Gastrocnemius medialis (tissue), 4 donors: ENCODE measurements around the gene HMG20A.

Experiments used
- CTCF ChIP-seq, 5 experiments: fragments of 450-650 bp in 3 of 5; fragments of 200-600 bp in 2 of 5; sonication (generic) in 2 of 5; IDR thresholded peaks in 4 of 5; conservative IDR thresholded peaks in 1 of 5; 1 replicate in 4 of 5; 2 replicates in 1 of 5; pipeline ENCODE4 v1.5.1; 2016 to 2019; ENCODE audit warnings: antibody characterized with exemption in 5 of 5, mild to moderate bottlenecking in 3 of 5, moderate library complexity in 3 of 5
- POLR2A ChIP-seq, 2 donors: fragments of 450-650 bp; IDR thresholded peaks; one replicate each; pipeline ENCODE4 v1.6.1; 2017; ENCODE audit warnings: antibody characterized with exemption in 2 of 2, mild to moderate bottlenecking in 2 of 2, moderate library complexity in 2 of 2

GRCh38 chr15:77387365-77388105 is 33.2 kb upstream of the HMG20A start:
- no peak for TF ChIP-seq CTCF (IDR thresholded peaks at IDR 0.05 in 4 of 5, conservative IDR thresholded peaks at IDR 0.05 in 1 of 5)
- no peak for TF ChIP-seq POLR2A (IDR thresholded peaks at IDR 0.05)
